Activated CD8-positive, alpha-beta memory T cell treated with anti-CD3 and anti-CD28 coated beads for 48 hours (primary cell): ENCODE results near the gene ELMOD3.
A peak's percentile ranks its signal among the peaks of the same experiment; 100 is the strongest.
"Not testable (repeated sequence)": the region's sequence is repeated elsewhere in the genome, so short reads cannot be mapped to it uniquely, and the experiment has no call there.

Experiments
- DNase-seq, 3 experiments: peaks; one replicate each; pipeline ENCODE4 v3.0.0-alpha.2; 2020; ENCODE audit warnings: low read depth in 2 of 3, low spot score in 2 of 3

Gene ELMOD3

DNA sequence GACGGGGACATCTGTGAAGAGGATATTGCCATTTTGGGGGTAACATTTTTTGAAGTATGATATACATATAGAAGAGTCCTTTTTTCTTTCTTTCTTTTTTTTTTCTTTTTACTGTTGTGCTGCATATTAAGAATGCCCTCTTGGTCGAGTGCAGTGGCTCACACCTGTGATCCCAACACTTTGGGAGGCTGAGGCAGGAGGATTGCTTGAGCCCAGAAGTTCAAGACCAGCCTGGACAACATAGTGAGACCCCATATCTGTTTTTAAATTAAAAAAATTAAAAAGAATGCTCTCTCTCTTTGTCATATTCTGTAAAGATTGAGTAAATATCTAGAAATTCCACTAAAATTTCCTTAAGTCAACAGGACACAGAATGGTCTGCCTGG is 67.5 kb downstream of the ELMOD3 start:
- DNase-seq: no peak

DNA sequence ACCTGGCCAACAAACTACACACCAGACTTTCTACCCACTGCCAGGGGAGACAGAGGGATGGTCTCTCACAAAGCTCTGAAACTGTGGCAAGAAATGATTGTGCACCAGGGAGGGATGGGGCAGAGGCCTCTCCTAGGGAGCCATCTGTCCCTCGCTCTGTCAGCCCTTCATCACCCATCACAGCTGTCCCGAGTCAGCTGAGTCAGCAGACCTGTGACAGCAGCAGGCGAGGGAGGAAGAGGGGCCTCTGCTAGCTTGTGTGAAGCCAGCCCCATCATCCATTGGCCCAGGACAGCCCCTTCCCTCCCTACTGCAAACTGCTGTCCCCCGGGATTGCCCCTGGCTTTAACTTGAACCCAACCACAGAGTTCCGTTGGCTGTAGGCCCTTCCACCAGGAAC is 69.0 kb downstream of the ELMOD3 start:
- DNase-seq: no peak

DNA sequence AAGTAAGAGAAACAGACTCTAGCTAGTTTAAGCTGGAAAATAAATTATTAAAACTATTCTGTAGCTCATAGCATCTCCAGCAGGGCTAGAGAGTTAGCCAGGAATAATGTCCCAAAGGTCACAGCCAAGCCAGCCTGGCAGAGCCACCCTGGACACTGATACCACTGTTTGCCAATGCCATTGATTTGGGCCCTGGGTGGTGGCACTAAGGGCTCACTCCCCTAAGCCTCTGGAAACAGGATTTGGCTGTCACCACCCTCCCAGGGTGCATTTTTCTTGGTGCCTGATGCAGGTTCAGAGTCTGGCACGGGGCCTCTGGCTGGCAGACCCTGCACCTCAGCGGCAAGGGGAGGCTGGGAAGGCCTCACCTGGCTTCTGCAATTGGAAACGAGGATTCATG is 71.0 kb downstream of the ELMOD3 start:
- DNase-seq: no peak

DNA sequence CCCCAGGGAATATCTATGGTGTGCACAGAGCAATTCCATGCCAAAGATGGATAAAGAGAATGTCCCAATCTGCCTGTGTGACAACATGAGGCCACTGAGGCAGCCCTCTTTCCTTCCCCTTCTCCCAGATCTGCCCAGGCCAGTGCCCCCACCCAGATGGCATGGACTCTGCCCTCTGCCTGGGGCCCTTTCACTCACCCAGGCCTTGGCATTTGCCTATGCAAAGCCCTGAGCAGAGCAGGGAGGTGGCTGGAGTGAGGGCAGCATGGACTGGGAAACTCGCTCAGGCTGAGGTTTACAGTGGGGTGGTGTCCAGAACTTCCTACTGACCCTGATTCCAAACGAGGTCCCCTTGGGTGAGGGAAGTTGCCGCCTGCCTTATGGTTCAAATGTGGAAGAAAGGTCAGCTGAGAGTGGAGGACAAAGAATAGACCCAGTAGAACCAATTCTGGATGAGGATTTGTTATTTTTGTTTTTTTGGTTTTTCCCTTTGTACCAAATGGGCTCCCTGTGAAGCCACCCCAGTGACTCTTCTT is 72.8 kb downstream of the ELMOD3 start:
- DNase-seq: no peak

GRCh38 chr2:85428343-85428881 is 73.8 kb downstream of the ELMOD3 start:
- DNase-seq: no peak

GRCh38 chr2:85429213-85429923 is 74.8 kb downstream of the ELMOD3 start:
- no peak for DNase-seq

- DNase-seq: no peak
Measured at GRCh38 chr2:85429924-85430289, 75.3 kb downstream of the ELMOD3 start.

- DNase-seq: no peak
Measured at GRCh38 chr2:85430752-85431569, 76.4 kb downstream of the ELMOD3 start.

DNA sequence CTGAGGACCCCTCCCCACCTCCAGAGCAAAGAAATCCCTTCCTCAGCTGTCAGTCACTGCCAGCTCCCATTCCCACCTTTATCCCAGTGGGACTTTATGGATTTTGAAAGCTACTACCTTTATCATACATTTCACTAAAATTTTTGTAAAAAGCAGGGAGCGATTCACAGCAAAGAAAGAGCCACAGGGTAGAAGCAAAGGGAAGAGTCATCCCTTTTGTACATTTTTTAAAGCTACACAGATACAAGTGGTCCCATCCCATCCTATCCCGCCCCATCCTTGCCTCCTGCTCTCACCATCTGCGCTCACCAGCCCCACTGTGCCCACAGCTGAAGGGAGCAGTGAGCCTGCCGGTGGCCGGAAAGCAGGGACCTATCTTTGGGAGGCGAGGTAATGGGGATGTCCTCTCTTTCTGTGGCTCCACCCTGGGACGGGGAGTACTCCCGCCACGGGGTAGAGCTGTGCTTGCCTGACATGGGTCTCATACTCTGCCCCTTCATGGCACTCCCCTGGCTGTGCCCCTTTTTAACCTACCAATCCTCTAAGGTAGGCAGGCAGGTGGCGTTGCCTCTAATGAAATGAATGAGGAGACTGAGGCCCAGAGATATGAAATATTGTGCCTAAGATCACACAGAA is 77.1 kb downstream of the ELMOD3 start:
- no peak for DNase-seq

- no peak for DNase-seq
Measured at GRCh38 chr2:85433511-85434089, 79.0 kb downstream of the ELMOD3 start.

- DNase-seq: no peak
Measured at GRCh38 chr2:85434696-85435095, 80.1 kb downstream of the ELMOD3 start.

DNA sequence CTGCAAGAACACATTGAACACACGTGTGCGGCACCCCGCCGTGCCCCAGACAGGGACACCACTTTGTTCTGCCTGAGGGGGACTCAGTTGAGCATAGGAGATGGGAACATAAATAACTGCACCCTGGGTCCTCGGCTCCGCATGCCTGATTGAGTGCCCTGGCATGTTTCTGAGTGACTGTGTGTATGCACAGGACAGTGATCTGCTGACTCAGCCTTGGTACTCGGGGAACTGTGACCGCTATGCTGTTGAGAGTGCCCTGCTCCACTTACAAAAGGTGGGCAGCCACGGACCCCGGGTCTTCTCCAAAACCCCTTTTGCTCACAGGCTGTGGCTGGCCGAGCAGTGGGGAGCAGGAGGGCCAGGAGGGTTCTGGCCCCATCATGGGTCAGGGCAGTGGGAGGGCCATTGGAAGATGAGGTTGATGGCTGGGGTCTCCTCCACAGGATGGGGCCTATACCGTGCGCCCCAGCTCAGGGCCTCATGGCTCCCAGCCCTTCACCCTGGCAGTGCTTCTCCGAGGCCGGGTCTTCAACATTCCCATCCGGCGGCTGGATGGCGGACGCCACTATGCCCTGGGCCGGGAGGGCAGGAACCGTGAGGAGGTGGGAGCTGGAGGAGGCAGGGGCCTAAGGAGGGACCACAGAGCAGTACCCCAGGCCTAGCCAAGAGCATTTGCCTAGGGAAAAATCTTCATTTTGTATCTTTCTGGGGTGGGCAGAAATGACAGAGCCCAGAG is 80.8 kb downstream of the ELMOD3 start:
- no peak for DNase-seq

DNA sequence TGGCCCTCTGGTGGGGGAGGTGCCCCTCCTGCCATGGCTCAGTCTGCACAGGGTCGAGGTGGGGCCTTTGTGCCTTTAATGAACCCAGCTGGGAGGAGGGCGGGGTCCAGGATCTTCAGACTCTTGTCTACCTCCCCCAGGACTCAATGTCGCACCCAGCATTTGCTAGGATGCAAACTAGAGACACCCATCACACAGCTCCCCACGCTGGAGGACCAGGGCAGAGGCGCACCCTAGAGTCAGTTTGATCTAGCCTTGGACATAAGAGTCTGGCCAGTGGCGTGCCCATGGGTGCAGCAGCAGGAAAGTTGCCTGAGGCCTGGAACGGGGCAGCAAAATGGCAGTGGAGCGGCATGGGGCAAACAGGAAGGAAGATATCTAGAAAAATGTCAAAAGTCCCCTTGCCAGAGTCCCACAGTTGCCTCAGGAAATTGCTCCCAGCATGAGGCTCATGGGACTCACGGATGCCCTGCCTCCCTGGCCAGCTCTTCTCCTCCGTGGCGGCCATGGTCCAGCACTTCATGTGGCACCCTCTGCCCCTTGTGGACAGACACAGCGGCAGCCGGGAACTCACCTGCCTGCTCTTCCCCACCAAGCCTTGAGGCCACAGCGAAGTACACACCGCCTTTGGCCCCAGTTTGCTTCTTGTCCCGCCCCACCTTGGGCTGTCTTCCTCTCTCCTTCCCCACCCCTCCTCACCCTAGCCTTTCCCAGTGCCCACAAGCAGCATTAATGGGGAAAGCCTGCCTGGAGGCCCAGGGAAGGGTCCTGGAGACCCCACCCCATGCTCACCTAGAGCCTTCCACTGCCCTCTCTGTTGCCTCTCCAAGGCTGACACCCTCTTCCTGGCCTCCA is 81.6 kb downstream of the ELMOD3 start:
- no peak for DNase-seq

DNA sequence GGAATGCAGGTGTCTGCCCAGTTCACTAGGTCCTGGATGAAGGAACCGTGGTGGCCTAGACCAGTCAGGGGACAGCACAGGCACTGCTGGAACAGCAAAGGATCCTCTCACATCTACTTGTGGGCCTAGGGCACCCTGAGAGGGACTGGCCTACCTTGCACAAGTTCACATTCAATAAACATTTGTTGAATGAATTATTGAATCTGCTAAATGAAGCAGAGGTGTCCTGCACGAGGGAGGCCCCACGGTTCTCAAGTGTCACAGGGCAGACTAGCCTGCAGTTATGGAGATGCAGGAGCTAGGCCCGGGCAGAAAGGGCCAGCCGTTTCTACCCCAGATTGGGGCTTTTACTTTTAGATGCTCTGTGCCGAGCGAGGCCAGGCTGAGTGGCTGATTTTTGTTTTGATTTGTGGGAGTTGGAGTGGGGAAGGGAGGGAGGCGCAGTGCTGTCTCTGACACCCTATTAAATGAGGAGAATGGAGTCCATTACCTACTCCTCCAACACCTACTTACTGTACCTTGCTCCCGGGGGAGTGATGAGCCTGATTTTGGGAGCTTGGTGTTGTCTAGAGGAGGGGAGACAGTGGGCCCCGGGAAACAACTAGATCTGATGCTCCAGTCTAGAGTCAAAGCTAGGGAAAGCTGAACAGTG is 82.4 kb downstream of the ELMOD3 start:
- DNase-seq: no peak

DNA sequence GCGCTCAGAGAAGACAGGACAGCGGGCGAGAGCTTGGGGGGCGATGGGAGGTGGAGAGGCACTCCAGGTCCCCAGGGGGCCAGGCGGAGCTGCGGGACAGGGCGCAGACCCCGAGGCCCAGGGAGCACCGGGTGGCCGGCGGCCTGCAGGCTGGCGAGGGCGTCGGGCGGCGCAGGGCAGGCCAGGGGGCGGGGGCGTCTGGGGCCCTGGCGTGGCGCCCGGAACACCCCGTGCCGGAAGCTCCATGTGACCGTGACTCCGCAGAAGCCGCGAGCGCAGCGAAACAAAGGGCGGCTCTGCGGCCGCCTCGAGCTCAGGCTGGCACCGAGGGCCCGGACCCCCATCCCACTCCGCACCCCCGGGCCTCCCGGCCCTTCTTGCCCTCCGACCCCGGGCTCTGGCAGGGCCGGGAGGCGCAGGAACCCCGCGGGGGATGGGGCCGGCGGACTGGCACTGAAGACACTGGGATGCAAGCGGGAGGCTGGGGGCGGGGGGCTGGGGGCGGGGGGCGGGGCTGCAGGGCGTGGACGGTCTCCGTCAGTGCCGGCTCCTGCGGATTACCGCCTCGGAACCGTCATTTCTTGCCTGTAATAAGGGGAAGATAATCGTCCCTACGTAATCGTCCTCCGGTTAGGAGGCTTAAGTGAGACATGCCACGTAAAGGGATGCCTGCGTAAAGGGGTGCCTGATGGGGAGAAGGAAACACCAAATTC is 83.1 kb downstream of the ELMOD3 start:
- peak in 2 of 3 experiments; percentile 42 to 67 for DNase-seq

GRCh38 chr2:85438201-85439024 is 83.8 kb downstream of the ELMOD3 start:
- no peak for DNase-seq

DNA sequence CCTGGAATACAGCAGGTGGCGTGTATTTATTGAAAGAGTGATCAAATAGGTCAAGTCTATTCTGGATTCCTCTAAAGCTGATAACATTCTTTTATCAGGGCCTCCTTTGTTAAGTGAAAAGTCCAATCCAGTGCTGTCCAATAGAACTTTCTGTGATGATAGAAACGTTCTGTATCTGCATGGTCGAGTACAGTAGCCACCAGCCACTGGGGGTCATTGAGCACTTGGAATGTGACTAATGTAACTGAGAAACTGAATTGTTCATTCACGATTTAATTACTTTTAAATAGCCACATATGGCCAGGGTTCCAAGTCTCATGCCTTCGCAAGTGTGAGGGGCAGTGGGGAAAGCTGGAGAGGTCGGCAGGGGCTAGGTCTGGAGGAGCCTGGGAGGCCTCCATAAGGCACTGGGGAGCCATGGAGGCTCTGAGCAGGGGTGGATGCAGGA is 84.5 kb downstream of the ELMOD3 start:
- no peak for DNase-seq

DNA sequence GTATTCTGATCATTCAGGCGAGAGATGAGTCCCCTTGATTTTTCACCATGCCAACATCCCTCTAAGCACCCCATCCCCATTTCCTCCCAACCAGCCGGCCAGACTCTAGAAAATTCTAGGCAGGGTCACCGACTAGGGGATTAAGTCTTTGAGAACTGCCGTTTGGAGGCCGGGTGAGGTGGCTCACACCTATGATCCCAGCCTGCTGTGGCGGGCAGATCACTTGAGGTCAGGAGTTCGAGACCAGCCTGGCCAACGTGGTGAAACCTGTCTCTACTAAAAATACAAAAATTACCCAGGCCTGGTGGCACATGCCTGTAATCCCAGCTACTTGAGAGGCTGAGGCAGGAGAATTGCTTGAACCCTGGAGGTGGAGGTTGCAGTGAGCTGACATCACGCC is 85.0 kb downstream of the ELMOD3 start:
- not testable (repeated sequence) for DNase-seq
